Measurements from ENCODE around the gene TEKT5.

TEKT5 gene

GRCh38 chr16:10729104-10730048 lies 34.6 kb upstream of the TEKT5 start:
- Histone ChIP-seq H3K4me1 (ENCODE audit: insufficient read depth, low read length) (no peaks in the 10 kb centered on the region), H3K9ac (ENCODE audit: low read depth, low read length) (no peak overlapping the region), H3K4me3 (ENCODE audit: low read length) (no peak overlapping the region), H3K36me3 (ENCODE audit: insufficient read depth, low read length) (no peaks in the 10 kb centered on the region), H3K27ac (ENCODE audit: low read depth, low read length) (no peak overlapping the region), H3K27me3 (ENCODE audit: insufficient read depth, low read length) (no peaks in the 10 kb centered on the region), H3K9me3 (ENCODE audit: insufficient read depth, low read depth, low read length) (no peaks in the 10 kb centered on the region; the same call in 1 of the 2 replicates)
- WGBS = 80% methylated on average over 19 of the region's 19 CpGs

GRCh38 chr16:10728003-10728887 lies 33.5 kb upstream of the TEKT5 start:
- H3K27ac ChIP-seq (ENCODE audit: low read depth, low read length) = no peak overlapping the region
- H3K9me3 ChIP-seq (ENCODE audit: insufficient read depth, low read depth, low read length) = no peaks in the 10 kb centered on the region
- no peaks in the 10 kb centered on the region for H3K4me1 ChIP-seq (ENCODE audit: insufficient read depth, low read length)
- no peaks in the 10 kb centered on the region for H3K36me3 ChIP-seq (ENCODE audit: insufficient read depth, low read length)
- 85% methylated on average over 16 of the region's 16 CpGs for WGBS
- no peak overlapping the region for H3K4me3 ChIP-seq (ENCODE audit: low read length)
- no peaks in the 10 kb centered on the region for H3K27me3 ChIP-seq (ENCODE audit: insufficient read depth, low read length)
- H3K9ac ChIP-seq (ENCODE audit: low read depth, low read length) = no peak overlapping the region

- 86% methylated on average over 2 of the region's 4 CpGs for WGBS
- H3K9me3 ChIP-seq (ENCODE audit: insufficient read depth, low read depth, low read length) = peaks cover 21% of the 10 kb centered on the region
Measured at GRCh38 chr16:10708969-10709368, 14.2 kb upstream of the TEKT5 start.

DNA sequence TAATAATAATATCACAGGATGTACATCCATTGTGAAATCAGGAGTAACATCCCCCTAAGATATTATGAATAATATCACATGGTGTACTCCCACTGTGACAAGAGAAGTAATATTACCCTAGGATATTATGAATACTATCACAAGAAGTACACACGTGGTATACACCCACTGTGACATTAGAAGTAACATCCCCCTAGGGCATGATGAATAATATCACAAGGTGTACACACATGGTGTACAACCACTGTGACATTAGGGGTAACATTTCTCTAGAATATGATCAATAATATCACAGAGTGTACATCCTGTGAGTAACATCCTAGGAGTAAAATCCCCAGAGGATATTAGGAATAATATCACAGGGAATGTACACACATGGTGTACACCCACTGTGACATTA lies 5.0 kb upstream of the TEKT5 start:
- 80% methylated on average over 1 of the region's 1 CpG for WGBS
- Histone ChIP-seq H3K4me1 (ENCODE audit: insufficient read depth, low read length) (no peaks in the 10 kb centered on the region), H3K36me3 (ENCODE audit: insufficient read depth, low read length) (no peaks in the 10 kb centered on the region), H3K4me3 (ENCODE audit: low read length) (no peak overlapping the region), H3K27me3 (ENCODE audit: insufficient read depth, low read length) (no peaks in the 10 kb centered on the region), H3K9me3 (ENCODE audit: insufficient read depth, low read depth, low read length) (peaks cover 22% of the 10 kb centered on the region), H3K27ac (ENCODE audit: low read depth, low read length) (no peak overlapping the region), H3K9ac (ENCODE audit: low read depth, low read length) (no peak overlapping the region)

More at GRCh38 chr16:10708969-10709368, 14.2 kb upstream of the TEKT5 start:
- Histone ChIP-seq H3K27me3 (ENCODE audit: insufficient read depth, low read length) (no peaks in the 10 kb centered on the region), H3K4me3 (ENCODE audit: low read length) (no peak overlapping the region), H3K27ac (ENCODE audit: low read depth, low read length) (no peak overlapping the region), H3K4me1 (ENCODE audit: insufficient read depth, low read length) (no peaks in the 10 kb centered on the region), H3K36me3 (ENCODE audit: insufficient read depth, low read length) (no peaks in the 10 kb centered on the region), H3K9ac (ENCODE audit: low read depth, low read length) (no peak overlapping the region)

GRCh38 chr16:10694306-10694705 lies 424 bp downstream of the TEKT5 start:
- no peaks in the 10 kb centered on the region for H3K9me3 ChIP-seq (ENCODE audit: insufficient read depth, low read depth, low read length)
- H3K27ac ChIP-seq (ENCODE audit: low read depth, low read length) = no peak overlapping the region
- H3K4me3 ChIP-seq (ENCODE audit: low read length) = no peak overlapping the region
- H3K9ac ChIP-seq (ENCODE audit: low read depth, low read length) = no peak overlapping the region
- 97% methylated on average over 21 of the region's 21 CpGs for WGBS
- no peaks in the 10 kb centered on the region for H3K27me3 ChIP-seq (ENCODE audit: insufficient read depth, low read length)
- H3K36me3 ChIP-seq (ENCODE audit: insufficient read depth, low read length) = no peaks in the 10 kb centered on the region
- H3K4me1 ChIP-seq (ENCODE audit: insufficient read depth, low read length) = no peaks in the 10 kb centered on the region

DNA sequence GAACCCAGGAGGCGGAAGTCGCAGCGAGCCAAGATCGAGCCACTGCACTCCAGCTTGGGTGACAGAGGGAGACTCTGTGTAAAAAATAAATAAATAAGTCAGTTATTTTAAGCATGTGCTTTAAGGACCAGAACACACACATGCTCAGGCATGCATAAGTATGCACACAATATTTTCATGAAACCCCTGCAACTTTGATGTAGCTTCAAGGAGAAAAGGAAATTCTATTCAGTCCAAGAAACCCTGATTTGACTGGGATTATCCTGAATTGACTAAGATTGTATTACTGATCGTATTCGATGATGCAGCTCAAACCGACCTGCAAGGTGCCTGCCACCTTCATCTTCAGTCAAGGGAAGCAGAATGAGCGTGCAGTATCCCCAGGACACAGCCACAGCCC lies 841 bp downstream of the TEKT5 start:
- Histone ChIP-seq H3K27ac (ENCODE audit: low read depth, low read length) (no peak overlapping the region), H3K4me1 (ENCODE audit: insufficient read depth, low read length) (no peaks in the 10 kb centered on the region), H3K9ac (ENCODE audit: low read depth, low read length) (no peak overlapping the region), H3K4me3 (ENCODE audit: low read length) (no peak overlapping the region), H3K27me3 (ENCODE audit: insufficient read depth, low read length) (no peaks in the 10 kb centered on the region), H3K9me3 (ENCODE audit: insufficient read depth, low read depth, low read length) (no peaks in the 10 kb centered on the region), H3K36me3 (ENCODE audit: insufficient read depth, low read length) (no peaks in the 10 kb centered on the region)
- 96% methylated on average over 8 of the region's 8 CpGs for WGBS

DNA sequence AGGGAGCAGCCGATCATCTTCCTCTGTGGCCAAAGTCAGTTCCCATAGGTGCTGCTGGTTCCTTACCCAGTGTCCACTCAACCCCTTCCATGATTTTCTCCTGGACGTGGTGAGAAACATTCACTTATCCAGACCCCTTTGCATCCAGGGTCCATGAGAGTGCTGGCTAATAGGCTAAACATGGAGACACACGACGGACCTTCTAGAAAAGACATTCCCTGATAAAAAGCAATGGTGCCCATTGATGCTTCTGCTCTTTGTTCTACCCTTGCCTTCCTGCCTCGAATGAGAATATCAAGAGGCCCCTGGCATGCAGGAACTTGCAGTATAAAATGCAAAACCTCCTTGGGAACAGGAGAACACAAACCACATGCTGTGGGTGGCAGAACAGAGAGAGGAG lies 2.3 kb downstream of the TEKT5 start:
- no peaks in the 10 kb centered on the region for H3K27me3 ChIP-seq (ENCODE audit: insufficient read depth, low read length)
- no peak overlapping the region for H3K27ac ChIP-seq (ENCODE audit: low read depth, low read length)
- WGBS = 87% methylated on average over 5 of the region's 5 CpGs

GRCh38 chr16:10688726-10689125 lies 6.0 kb downstream of the TEKT5 start:
- H3K27me3 ChIP-seq (ENCODE audit: insufficient read depth, low read length) = no peaks in the 10 kb centered on the region
- no peak overlapping the region for H3K27ac ChIP-seq (ENCODE audit: low read depth, low read length)
- H3K9ac ChIP-seq (ENCODE audit: low read depth, low read length) = no peak overlapping the region
- WGBS = 91% methylated on average over 5 of the region's 5 CpGs
- H3K4me1 ChIP-seq (ENCODE audit: insufficient read depth, low read length) = no peaks in the 10 kb centered on the region
- H3K36me3 ChIP-seq (ENCODE audit: insufficient read depth, low read length) = no peaks in the 10 kb centered on the region
- H3K9me3 ChIP-seq (ENCODE audit: insufficient read depth, low read depth, low read length) = no peaks in the 10 kb centered on the region
- no peak overlapping the region for H3K4me3 ChIP-seq (ENCODE audit: low read length)

More for the DNA sequence above, 2.3 kb downstream of the TEKT5 start:
- Histone ChIP-seq H3K4me1 (ENCODE audit: insufficient read depth, low read length) (no peaks in the 10 kb centered on the region), H3K36me3 (ENCODE audit: insufficient read depth, low read length) (no peaks in the 10 kb centered on the region), H3K9me3 (ENCODE audit: insufficient read depth, low read depth, low read length) (no peaks in the 10 kb centered on the region), H3K9ac (ENCODE audit: low read depth, low read length) (no peak overlapping the region), H3K4me3 (ENCODE audit: low read length) (no peak overlapping the region)

DNA sequence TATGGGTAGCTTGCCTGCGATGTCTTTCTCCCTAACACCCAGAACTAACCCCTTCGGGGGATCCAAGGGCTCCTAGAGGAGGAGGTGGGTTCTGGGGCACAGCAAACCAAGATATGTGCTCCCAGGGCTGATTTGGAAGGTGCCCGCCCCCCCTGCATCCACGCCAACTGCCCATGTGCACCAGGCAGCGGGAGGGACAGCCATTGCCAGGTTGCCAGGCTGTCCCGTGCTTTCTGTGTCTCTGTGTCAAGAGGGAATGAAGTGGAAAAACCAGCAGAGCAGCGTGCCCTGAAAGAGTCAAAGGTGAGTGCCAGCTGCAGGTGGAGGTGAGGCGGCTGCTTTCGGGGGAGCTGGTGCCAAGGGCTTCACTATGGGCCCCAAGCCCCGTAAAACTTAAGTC lies 6.4 kb downstream of the TEKT5 start:
- Histone ChIP-seq H3K36me3 (ENCODE audit: insufficient read depth, low read length) (no peaks in the 10 kb centered on the region), H3K4me1 (ENCODE audit: insufficient read depth, low read length) (no peaks in the 10 kb centered on the region), H3K27ac (ENCODE audit: low read depth, low read length) (no peak overlapping the region), H3K9ac (ENCODE audit: low read depth, low read length) (no peak overlapping the region), H3K9me3 (ENCODE audit: insufficient read depth, low read depth, low read length) (no peaks in the 10 kb centered on the region), H3K27me3 (ENCODE audit: insufficient read depth, low read length) (no peaks in the 10 kb centered on the region), H3K4me3 (ENCODE audit: low read length) (no peak overlapping the region)
- 94% methylated on average over 10 of the region's 10 CpGs for WGBS

- no peak overlapping the region for H3K27ac ChIP-seq (ENCODE audit: low read depth, low read length)
- H3K4me1 ChIP-seq (ENCODE audit: insufficient read depth, low read length) = no peaks in the 10 kb centered on the region
- no peaks in the 10 kb centered on the region for H3K9me3 ChIP-seq (ENCODE audit: insufficient read depth, low read depth, low read length)
- 81% methylated on average over 7 of the region's 7 CpGs for WGBS
- no peak overlapping the region for H3K9ac ChIP-seq (ENCODE audit: low read depth, low read length)
- no peaks in the 10 kb centered on the region for H3K27me3 ChIP-seq (ENCODE audit: insufficient read depth, low read length)
- no peak overlapping the region for H3K4me3 ChIP-seq (ENCODE audit: low read length)
- no peaks in the 10 kb centered on the region for H3K36me3 ChIP-seq (ENCODE audit: insufficient read depth, low read length)
Measured at GRCh38 chr16:10685709-10686108, 9.0 kb downstream of the TEKT5 start.

DNA sequence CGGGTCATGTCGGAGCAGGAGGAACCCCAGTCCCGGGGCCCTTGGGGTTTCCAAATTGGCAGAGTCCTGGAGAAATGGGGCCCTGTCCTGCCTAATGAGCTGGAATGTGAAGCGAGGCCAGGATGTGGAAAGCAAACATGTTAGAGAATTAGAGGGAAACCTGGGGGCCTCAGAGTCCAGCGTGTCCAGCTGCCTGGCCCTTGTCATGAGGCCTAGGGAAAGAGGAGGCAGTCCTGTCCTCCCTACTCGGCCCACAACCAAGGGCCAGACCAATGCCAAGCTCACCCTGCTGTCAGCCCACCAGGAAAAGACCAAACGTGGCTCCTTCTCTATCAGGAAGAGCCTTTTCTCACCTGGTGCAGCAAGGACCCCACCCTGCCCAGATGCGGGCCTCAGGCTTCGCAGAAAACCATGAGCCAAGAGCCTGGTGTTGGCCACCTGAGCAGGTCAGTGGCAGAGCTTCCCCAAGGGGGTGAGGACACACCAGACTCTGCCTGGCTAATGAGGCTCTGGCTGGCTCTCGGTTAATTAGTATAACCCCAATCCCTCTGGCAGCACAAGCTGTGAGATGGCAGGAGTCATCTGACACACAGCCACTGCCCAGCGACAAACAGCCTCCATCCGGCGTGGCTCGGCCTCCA lies 10.1 kb downstream of the TEKT5 start:
- Histone ChIP-seq H3K27ac (ENCODE audit: low read depth, low read length) (no peak overlapping the region), H3K27me3 (ENCODE audit: insufficient read depth, low read length) (no peaks in the 10 kb centered on the region), H3K4me1 (ENCODE audit: insufficient read depth, low read length) (no peaks in the 10 kb centered on the region), H3K9me3 (ENCODE audit: insufficient read depth, low read depth, low read length) (no peaks in the 10 kb centered on the region), H3K36me3 (ENCODE audit: insufficient read depth, low read length) (no peaks in the 10 kb centered on the region), H3K4me3 (ENCODE audit: low read length) (no peak overlapping the region), H3K9ac (ENCODE audit: low read depth, low read length) (no peak overlapping the region)
- WGBS = 85% methylated on average over 14 of the region's 14 CpGs
